GM19324 (cell line): ENCODE results near the gene BCAS4.

Source experiments
- ATAC-seq: cut with Tn5 transposase; IDR thresholded peaks from one replicate; pipeline ENCODE4 v1.9.1; 2021; ENCODE audit warnings: mild to moderate bottlenecking, moderate library complexity; ENCODE audit not compliant: unreplicated experiment, low FRiP score

BCAS4 gene

GRCh38 chr20:50898475-50898874 lies 103.6 kb downstream of the BCAS4 start:
- no peak for ATAC-seq

DNA sequence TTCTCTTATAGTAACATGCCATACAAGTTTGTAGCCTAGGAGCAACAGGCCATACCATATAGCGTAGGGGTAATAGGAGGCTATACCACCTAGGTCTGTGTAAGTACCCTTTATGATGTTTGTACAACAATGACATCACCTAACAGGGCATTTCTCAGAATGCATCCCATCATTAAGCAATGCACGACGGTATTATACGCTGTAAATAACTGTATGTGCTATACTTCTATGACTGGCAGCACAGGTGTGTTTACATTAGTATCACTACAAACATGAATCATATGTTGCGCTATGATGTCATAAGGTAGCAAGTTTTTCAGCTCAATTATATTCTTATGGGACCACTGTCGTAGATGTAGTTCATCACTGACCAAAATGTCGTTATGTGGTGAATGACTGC lies 105.4 kb downstream of the BCAS4 start:
- ATAC-seq = no peak

GRCh38 chr20:50901301-50901700 lies 106.4 kb downstream of the BCAS4 start:
- ATAC-seq = no peak

DNA sequence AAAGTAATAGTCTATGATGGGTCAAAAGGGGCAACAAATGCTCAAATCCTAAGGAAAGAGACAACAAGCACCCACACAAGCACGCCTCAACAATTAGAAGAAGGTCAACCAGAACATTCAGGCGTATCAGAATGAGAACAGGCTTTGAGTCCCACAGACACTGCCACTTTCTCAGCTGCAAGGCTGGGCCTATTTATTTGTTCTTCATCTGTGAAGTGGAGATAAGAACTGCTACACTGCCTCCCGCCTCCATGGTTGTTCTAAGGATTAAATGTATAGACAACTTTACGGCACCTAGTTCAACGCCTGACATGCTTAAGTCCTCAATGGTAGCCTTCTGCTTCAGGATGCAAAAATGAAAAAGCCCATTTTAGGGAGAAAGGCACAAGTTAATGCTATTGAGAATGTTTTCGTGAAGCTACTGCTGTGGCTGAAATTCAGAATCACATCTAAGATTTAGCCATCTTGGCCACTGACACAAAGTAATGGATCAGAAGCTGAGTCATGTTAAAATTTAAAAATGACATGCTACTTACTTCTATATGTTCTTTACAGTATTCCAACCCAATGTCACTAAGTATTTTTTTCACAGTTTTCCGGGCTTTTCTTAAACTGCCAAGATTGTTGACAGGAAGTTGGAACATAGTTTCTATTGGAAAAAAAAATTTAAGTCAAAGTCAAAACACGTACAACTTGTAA lies 108.6 kb downstream of the BCAS4 start:
- no peak for ATAC-seq

DNA sequence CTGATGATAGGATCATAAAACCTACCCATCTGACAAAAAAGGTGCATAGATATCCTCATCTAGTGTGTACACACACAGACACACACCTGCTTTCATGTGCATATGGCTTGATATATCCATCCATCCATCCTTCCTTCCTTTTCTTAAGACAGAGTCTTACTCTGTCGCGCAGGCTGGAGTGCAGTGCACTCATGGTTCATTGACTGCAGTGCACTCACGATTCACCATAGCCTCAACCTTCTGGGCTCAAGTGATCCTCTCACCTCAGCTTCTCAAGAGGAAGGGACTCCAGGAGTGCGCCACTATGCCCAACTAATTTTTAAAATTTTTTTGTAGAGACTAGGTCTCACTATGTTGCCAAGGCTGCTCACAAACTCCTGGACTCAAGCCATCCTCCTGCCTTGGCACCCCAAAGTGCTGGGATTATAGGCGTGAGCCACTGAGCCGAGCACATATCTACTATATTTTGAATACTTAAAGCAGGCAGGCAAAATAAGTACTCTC lies 109.3 kb downstream of the BCAS4 start:
- no peak for ATAC-seq

DNA sequence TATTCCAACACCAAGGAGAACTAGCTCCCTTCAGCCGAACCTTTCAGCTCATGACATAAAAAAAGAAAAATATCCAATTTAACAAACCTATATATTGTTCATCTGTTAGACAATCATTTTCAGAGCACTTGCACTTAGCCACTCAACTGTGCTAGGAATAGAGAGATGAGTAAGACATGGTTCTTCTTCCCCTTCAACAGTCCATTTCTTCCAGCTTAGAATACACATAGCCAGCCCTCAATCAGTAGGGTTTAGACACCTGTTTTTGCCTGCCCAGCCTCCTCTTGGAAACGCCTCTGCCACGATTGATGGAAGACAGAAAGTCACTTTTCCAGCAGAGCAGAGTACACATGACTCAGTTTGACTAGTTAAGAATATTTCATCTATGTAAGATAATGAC lies 114.6 kb downstream of the BCAS4 start:
- ATAC-seq = no peak

DNA sequence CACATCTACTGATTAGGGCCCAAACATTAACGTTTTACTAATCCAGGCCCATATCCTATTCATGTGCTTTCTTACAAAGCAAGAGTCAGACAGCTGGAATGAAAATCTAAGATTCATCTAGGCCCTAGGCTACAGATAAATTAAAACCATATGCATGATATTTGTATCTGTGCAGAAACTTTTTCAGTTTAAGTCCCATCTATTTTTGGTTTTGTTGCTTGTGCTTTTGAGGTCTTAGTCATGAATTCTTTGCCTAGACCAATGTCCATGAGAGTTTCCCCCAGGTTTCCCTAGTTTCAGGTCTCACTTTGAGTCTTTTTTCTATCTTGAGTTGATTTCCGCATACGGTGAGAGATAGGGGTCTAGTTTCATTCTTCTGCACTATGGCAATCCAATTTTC lies 116.2 kb downstream of the BCAS4 start:
- no peak for ATAC-seq

DNA sequence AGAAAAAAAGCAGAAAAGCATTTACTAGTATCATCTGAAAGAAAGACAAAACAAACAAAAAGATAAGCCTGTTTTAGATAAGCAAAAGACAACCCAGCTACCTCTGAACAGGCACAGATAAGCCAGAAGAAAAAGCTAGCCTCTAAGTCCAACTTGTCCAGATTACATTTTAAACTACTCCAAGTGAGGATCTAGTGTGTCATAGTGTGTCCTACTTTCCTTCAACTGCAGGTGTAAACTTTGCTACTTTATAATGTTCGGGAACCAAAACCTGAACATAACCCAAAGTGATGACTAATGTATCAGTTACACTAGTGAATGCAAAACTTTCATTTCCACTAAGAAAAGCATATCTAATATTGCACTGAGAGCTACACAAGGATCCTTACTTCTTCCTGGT lies 116.9 kb downstream of the BCAS4 start:
- no peak for ATAC-seq

DNA sequence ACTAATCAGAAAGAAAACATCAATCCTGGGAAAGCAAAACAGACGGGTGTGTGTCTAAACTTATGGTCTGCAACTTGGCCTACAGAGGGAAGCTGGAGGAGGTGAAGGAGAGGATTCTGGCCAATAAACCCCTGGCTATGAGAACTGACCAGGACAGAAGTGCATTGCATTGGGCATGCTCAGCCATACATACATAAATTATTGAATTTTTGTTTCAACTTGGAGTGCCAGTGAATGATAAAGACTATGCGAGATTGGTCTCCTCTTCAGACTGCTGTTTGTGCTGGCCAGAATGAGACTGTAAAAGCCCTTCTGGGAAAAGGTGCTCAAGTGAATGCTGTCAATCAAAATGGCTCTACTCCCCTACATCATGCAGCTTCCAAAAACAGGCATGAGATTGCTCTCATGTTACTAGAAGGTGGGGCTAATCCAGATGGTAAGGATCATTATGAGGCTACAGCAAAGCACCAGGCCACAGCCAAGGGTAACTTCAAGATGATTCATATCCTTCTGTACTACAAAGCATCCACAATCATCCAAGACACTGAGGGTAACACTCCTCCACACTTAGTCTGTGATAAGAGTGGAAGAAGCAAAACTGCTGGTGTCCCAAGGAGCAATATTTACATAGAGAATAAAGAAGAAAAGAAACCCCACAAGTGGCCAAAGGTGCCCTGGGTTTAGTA lies 119.0 kb downstream of the BCAS4 start:
- no peak for ATAC-seq

GRCh38 chr20:50915424-50915823 lies 120.6 kb downstream of the BCAS4 start:
- ATAC-seq = no peak

GRCh38 chr20:50916257-50916656 lies 121.4 kb downstream of the BCAS4 start:
- no peak for ATAC-seq

DNA sequence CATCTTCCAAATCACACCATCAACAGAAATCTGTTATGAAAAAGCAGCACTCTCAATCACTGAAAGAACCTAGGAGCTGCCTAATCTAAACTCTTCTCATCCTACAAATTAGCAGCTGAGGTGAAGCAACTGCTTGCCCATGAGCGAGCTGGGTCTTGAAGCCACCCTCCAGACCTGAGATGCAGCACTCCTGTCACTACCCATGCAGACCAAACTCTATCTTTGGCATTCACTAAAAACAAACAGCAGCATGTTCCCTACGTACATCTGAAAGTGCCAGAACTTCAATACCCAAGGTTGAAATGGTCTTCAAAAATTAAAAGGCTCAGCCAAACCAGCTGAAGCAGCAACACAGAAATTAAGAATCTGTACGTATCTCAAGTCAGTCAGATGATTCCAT lies 122.1 kb downstream of the BCAS4 start:
- ATAC-seq = no peak

GRCh38 chr20:50918403-50918802 lies 123.5 kb downstream of the BCAS4 start:
- no peak for ATAC-seq

- no peak for ATAC-seq
Measured at GRCh38 chr20:50919567-50919966, 124.7 kb downstream of the BCAS4 start.

DNA sequence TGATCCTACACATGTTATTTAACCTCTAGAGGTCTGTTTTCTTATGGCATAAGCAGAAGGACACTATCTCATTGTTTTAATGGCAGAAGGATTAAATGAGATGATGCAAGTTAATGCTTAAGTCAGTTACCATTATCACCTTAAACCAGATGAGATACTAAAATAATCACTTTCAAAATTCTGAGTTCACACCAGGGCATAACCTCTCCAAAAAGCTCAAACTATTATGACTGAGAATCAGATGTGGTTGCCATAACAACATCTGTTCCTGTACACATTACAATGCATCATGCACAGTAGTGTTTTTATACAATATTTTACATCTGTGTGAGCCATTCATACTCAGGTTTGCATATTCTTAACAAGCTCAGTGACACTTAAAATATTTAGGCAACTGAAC lies 126.1 kb downstream of the BCAS4 start:
- ATAC-seq = no peak

DNA sequence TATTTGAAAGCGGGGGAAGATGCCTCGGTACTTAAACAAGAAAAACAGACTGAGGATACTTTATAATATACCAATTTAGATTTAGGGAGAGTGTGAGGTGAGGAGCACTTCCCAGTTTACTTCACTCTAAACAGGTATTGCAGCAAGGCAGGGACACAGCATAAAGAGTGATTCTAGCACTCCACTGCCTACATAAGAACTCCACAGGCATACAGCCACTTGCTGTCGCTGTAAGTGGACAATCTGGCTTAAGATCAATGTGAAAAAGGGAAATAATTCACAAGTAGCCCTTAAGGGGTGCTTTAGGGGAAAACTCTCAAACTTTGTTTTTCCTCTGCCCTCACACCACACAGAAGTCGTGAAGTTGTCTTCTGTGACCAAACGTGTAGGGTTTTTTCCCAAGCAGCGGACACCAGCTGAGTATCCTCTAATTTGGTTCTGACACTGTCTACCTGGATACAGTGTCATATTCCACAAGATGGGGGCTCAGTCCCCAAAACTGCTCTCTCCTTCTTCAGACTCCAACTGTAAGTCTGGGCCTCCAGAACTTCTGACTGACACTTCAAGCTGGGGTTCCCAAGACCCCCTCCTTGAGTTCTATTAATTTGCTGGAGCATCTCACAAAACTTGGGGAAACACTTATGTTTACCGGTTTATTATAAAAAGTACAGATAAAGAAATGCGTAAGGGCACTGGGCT lies 127.1 kb downstream of the BCAS4 start:
- no peak for ATAC-seq

GRCh38 chr20:50924261-50924920 lies 129.5 kb downstream of the BCAS4 start:
- no peak for ATAC-seq

- ATAC-seq = no peak
Measured at GRCh38 chr20:50926530-50926929, 131.7 kb downstream of the BCAS4 start.
